NCI-H2196 (cell line): ENCODE data around the gene FGF7.
"Not testable (repeated sequence)": the region's sequence is repeated elsewhere in the genome, so short reads cannot be mapped to it uniquely, and the experiment has no call there.

ENCODE experiments used
- DNase-seq: peaks from one replicate; lab custom pipeline; 2025; ENCODE audit not compliant: unreplicated experiment; lab: John Stamatoyannopoulos, UW

FGF7 gene

DNA sequence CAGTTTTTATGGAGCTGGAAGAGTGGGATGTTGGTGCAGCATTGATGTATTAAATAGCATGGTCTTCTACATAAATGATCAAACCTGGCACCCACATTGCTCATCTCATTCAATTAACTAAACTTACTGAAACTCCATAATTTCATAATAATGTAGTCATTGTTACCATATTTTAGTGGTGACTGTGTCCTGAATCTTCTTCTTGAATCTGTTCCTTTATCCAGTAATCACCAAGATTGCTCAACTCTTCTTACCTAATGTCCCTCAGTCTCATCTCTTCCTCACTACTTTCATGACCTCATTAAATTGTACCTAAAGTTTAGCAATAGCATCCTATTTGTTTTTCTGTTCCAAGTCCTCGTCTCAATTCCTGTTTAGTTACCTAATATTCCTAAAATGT is 69.8 kb downstream of the FGF7 start:
- DNase-seq: no peak

DNA sequence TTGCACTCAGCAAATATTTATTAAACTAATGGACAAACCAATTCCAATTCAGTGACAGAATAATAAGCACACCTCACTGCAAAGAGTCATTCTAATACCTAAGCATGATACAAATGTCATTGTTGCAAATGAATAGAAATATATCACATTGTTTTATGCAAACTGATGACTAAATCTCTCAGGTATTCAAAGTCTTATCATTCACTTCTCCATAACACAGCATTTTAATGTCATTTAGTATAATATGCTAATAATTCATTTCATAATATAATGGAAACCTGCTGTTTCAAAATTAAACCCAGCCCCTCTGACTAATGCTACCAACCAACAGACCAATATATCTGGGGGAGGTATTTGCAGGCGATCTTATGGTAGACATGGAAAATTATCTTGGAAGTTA is 71.8 kb downstream of the FGF7 start:
- DNase-seq: no peak

DNA sequence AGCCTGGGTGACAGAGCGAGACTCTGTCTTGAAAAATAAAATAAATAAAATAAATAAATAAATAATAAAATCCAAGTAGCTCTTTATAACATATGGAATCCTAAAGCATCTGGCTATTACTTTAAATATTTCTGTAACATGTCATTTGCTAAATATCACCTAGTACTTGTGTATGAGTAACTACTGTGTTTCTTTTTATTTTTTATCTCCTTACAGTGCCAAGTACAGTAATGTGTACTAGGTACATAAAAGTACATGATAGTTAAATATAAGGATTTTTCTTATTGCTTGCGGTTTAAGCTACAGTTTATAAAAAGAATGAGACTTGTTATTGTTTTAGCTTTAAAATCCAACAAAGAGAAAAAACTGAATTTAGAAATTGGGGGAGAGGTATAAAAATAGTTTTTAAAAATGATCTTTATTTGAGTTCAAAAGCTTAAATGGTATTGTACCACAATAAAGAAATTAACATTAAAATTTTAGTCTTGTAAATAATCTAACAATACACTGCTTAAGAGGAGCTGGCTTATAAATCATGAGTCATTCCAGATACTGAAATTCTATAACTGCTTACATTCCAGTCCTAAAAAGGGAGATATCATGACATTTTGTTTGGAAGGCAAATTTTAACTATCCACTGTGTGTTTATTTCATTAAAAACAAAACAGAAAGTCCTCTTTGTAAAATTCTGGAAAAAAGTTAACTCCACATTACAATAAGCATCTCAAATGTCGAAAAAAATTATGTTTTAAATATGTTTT is 73.1 kb downstream of the FGF7 start:
- DNase-seq: no peak

DNA sequence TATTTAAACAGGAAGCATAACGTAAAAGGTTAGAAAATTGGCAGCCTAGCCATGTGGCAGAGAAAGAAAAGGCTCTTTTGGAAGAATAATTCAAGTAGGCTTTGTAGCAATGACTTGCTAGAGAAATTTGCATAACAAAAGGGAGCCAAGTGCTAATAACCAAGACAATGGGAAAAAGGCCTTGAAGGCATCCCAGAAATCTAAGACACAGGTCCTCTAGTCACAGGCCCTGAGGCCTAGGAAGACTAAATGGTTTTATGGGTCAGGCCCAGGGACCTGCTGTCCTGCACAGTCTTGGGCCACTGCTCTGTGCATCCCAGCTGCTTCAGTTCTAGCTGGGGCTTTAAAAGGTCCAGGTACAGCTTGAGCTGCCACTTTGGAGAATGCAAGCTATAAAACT is 78.5 kb downstream of the FGF7 start:
- DNase-seq: no peak

DNA sequence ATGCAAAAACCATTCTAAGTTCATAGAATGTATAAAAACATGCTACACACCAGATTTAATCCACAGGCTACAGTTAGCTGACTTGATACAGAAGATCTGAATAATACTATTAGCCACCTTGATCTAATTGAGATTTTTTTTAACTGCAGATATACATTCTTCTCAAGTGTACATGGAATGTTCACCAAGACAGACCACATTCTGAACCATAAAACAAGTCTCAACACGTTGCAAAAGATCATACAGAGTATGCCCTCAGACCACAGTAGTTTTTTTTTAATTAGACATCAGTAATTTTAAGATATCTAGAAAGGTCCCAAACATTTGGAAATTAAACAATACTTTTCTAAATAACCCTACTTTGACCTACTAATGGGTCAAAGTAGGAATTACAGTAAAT is 83.3 kb downstream of the FGF7 start:
- DNase-seq: no peak

DNA sequence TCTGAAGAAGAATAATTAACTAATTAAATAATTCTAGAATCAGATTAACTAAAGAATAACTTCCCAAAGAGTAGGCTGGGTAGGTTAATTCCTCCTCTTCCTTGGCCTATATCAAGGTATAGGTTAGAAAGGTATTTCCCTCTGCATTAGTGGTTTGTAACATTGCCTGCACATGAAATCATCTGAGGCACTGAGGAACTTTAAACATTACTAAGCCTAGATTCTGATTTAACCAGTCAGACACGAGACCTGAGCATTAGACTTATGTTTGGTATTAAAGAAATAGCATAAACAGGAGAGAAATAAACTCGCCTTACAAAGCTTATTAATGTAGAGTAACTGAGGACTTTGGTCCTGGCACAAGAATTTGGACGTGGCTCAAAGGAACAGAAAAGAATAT is 84.2 kb downstream of the FGF7 start:
- no peak for DNase-seq

DNA sequence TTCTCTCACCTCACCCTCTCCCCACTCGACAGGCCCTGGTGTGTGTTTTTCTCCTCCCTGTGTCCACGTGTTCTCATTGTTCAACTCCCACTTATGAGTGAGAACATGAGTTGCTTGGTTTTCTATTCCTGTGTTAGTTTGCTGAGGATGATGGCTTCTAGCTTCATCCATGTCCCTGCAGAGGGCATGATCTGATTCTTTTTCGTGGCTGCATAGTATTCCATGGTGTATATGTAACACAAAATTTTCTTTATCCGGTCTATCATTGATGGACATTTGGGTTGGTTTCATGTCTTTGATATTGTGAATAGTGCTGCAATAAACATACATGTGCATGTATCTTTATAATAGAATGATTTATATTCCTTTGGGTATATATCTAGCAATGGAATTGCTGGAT is 89.7 kb downstream of the FGF7 start:
- DNase-seq: not testable (repeated sequence)

DNA sequence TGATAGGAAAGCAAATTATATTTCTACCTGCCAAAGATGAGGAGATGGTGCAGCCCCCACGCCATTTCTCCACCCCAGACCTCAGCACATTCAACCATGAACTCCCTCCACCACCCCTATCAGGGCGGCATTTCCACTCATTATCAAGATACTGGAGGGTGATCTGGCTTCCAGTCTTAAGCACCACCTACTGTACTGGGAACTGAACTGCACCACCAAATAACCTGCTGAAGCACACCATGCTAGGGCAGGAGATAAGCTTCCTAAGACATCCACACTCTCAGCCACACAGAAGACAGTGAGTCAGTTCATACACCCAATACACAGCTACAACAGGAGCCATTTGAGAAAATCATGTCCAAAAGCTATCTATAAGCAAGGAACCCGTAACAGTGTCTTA is 98.8 kb downstream of the FGF7 start:
- DNase-seq: no peak

DNA sequence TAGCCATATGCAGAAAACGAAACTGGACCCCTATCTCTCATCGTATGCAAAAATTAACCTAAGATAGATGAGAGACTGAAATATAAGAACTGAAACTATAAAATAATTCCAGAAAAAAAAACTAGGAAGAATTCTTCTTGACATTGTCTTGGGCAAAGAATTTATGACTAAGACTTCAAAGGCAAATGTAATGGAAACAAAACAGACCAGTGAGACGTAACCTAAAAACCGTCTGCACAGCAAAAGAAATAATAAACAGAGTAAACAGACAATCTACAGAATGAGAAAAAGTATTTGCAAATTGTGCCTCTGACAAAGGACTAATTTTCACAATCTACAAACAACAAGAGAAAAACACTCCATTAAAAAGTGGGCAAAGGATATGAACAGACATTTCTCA is 105.2 kb downstream of the FGF7 start:
- DNase-seq: no peak

DNA sequence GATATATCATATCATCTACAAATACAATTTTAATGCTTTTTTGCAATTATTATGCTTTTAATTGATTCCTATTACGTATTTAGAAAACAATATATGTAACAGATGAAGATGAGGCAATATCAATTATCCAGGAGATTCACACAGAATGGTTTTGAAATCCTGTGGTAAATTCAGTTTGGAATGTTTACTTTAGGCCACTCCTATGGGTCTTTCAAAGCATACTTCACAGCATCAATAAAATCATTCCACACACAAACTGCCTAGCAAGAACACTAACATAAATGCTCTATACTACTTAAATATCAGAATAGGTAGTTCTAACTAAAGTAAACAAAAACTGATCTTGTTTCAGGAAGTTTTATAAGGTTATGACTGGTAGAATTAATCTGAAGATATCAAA is 107.0 kb downstream of the FGF7 start:
- DNase-seq: no peak
